Measurements from ENCODE around the gene ALOX5AP.

The ALOX5AP gene

DNA sequence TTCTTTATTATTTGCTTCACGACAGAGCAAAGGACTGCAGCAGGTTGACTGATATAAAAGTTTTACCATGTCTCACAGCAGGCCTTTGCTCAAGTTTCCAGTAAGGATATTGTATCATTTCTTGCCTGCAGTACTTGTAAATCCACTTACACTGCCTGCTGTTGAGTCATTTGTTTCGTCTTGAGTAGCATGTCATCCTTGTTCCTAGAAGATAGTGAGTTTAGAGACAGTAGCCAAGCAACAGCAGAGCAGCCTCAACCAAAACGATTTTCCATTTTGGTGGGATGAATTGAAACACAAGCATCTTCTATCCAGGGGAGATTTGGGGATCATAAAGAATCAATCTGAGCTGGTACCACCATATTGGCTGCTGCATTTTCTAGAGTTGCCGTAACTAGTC is 24.0 kb upstream of the ALOX5AP start:
- H3K4me3 ChIP-seq (ENCODE audit: low read depth, low read length): no peak overlapping the region
- no peak for DNase-seq (ENCODE audit: low read depth)
- TF ChIP-seq, protein P1, sequence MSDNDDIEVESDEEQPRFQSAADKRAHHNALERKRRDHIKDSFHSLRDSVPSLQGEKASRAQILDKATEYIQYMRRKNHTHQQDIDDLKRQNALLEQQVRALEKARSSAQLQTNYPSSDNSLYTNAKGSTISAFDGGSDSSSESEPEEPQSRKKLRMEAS (IDR thresholded peaks at IDR 0.05; ENCODE audit: low read depth, low read length): no peak
- no peak for TF ChIP-seq MYC (IDR thresholded peaks at IDR 0.05; ENCODE audit: low read depth, low read length)
- TF ChIP-seq POLR2A (IDR thresholded peaks at IDR 0.05; ENCODE audit: extremely low read depth, insufficient read length): no peak

DNA sequence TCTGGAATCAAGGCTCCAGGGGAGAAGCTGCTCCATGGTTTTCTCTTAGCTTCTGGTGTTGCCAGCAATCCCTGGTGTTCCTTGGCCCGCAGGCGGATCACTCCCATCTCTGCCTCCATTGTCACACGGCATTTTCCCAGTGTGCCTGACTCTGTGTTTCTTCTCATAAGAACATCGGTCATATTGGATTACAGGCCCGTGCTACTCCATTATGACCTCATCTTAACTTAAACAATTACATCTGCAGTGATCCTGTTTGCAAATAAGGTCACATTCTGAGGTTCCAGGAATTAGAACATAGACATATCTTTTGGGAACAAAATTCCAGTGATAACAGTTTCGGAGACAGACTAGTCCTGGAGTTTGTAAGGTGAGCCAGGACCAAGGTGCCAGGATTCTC is 23.5 kb upstream of the ALOX5AP start:
- DNase-seq (ENCODE audit: low read depth): no peak
- H3K4me3 ChIP-seq (ENCODE audit: low read depth, low read length): no peak overlapping the region
- TF ChIP-seq, protein P1 (IDR thresholded peaks at IDR 0.05; ENCODE audit: low read depth, low read length): no peak
- TF ChIP-seq MYC (IDR thresholded peaks at IDR 0.05; ENCODE audit: low read depth, low read length) (no peak), POLR2A (IDR thresholded peaks at IDR 0.05; ENCODE audit: extremely low read depth, insufficient read length) (no peak)
- TF ChIP-seq, protein P2, sequence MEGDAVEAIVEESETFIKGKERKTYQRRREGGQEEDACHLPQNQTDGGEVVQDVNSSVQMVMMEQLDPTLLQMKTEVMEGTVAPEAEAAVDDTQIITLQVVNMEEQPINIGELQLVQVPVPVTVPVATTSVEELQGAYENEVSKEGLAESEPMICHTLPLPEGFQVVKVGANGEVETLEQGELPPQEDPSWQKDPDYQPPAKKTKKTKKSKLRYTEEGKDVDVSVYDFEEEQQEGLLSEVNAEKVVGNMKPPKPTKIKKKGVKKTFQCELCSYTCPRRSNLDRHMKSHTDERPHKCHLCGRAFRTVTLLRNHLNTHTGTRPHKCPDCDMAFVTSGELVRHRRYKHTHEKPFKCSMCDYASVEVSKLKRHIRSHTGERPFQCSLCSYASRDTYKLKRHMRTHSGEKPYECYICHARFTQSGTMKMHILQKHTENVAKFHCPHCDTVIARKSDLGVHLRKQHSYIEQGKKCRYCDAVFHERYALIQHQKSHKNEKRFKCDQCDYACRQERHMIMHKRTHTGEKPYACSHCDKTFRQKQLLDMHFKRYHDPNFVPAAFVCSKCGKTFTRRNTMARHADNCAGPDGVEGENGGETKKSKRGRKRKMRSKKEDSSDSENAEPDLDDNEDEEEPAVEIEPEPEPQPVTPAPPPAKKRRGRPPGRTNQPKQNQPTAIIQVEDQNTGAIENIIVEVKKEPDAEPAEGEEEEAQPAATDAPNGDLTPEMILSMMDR (IDR thresholded peaks at IDR 0.05; ENCODE audit: low read depth, low read length): no peak

DNA sequence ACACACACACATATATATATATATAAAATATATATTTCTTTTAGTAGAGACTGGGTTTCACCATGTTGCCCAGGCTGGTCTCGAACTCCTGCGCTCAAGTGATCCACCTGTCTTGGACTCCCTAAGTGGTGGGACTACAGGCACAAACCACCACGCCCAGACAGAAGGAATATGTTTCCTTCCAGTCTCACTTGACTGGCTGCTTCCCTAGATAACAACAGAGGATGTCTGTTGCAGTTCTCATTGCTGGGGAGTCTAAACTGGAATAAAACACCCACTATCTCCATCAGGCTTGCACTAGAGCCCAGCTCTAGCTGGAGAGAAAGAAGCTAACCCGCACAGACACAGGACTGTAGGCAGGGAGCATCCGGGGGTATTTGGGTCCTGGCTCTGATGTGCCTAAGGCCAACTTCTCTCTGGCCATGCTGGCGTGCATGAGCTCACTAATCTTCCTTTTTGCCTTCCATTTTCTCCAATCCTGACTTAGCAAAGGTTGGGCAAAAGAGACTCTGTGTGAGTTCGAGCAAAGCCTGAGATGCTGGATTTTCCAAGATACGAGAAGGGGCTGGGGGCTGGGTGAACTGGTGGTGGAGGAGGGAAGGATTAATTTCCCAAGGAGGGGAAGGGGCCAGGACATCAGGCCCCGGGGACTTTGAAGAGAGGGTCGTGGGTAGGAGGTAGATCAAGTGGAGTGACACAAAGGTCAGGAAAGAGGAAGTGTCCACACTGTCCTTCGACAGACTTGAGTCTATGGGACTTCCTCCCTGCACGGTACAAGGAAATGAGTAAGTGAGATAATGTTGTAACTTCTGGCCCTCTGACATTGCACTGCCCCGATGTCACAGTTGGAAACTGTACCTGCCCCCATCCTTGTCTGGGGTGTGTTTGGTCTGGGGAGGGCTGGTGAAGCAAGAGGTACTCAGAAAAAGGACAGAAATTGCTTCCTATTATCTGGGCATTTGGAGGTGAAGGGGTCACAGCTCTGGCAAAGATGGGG is 22.5 kb upstream of the ALOX5AP start:
- no peak overlapping the region for H3K4me3 ChIP-seq (ENCODE audit: low read depth, low read length)
- TF ChIP-seq, protein P1 (IDR thresholded peaks at IDR 0.05; ENCODE audit: low read depth, low read length): peak; percentile 56; the same call in 1 of the 2 replicates
- TF ChIP-seq, protein P2 (IDR thresholded peaks at IDR 0.05; ENCODE audit: low read depth, low read length): no peak
- no peak for TF ChIP-seq POLR2A (IDR thresholded peaks at IDR 0.05; ENCODE audit: extremely low read depth, insufficient read length)
- peak; percentile 48; the same call in 1 of the 2 replicates for TF ChIP-seq MYC (IDR thresholded peaks at IDR 0.05; ENCODE audit: low read depth, low read length)
- peak; percentile 94 for DNase-seq (ENCODE audit: low read depth)

DNA sequence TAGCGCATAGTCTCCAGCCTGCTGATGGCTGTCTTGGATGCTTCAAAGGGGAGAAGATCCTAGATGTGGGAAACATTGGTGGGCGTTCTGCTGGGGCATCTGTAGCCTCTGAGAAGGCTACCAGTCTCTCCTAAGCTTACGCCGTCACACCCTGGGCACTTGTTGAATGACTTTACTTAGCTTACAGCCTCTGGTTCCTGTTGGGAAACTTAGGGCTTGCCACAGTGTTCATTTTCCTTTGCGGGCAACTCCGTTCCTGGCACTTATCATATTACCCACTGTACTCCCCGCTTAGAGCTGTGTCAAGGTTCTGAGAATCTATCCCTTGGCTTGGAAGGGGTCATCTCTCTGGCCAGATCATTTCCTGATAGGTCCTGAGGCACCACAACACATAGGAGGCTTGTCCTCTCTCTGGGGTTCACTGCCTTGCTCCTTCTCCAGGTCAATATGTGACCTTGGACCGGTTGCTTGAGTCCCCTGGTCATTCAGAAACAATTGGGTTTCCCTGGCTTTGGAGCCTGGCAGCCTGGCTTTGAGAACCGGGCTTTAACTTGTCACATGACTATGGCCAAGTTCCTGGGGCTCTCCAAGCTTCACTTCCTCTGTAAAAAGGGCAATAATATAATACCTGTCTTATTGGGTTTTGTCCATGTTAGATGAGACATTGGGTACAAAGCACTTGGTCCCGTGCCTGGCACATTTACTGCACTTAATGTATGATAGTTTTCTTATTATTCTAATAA is 20.5 kb upstream of the ALOX5AP start:
- no peak overlapping the region for H3K4me3 ChIP-seq (ENCODE audit: low read depth, low read length)
- TF ChIP-seq, protein P1 (IDR thresholded peaks at IDR 0.05; ENCODE audit: low read depth, low read length): no peak
- TF ChIP-seq, protein P2 (IDR thresholded peaks at IDR 0.05; ENCODE audit: low read depth, low read length): no peak
- TF ChIP-seq POLR2A (IDR thresholded peaks at IDR 0.05; ENCODE audit: extremely low read depth, insufficient read length) (no peak), MYC (IDR thresholded peaks at IDR 0.05; ENCODE audit: low read depth, low read length) (no peak)
- no peak for DNase-seq (ENCODE audit: low read depth)

DNA sequence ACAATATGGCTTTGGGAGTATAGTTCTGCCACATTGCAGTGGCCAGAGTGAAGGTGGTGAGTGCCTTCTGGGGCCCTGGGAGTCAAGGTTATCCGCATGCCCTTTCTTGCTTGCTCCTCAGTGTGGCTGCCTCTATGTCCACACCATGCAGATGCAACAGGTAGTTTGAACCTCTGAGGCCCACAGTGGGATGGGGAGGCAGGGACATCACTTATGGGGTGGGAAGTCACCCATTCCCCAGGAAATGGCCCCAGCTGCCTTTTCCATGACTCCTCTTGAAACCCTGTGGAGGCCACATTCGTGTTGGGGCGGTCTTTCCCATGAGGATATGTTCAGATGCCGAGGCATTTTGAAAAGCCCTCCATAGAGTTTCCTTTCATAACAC is 20.0 kb upstream of the ALOX5AP start:
- no peak for DNase-seq (ENCODE audit: low read depth)
- TF ChIP-seq MYC (IDR thresholded peaks at IDR 0.05; ENCODE audit: low read depth, low read length) (no peak), POLR2A (IDR thresholded peaks at IDR 0.05; ENCODE audit: extremely low read depth, insufficient read length) (no peak)
- TF ChIP-seq, protein P2 (IDR thresholded peaks at IDR 0.05; ENCODE audit: low read depth, low read length): no peak
- TF ChIP-seq, protein P1 (IDR thresholded peaks at IDR 0.05; ENCODE audit: low read depth, low read length): no peak
- H3K4me3 ChIP-seq (ENCODE audit: low read depth, low read length): no peak overlapping the region

Measured in NB4 (cell line).